ENCODE data around the gene CAMSAP1. TPM values are rescaled to one million over a fixed set of nuclear protein-coding genes. Genes with fewer than 3 reads are reported as not detected.

The CAMSAP1 gene
- total RNA-seq, 1 experiment from 2014 or later: 52.7 TPM

- Histone ChIP-seq H3K27ac (ENCODE audit: insufficient read length, low read depth, low read length) (no peak overlapping the region), H3K79me1 (ENCODE audit: insufficient read depth, low read depth, low read length, poor library complexity, severe bottlenecking) (no peaks in the 10 kb centered on the region), H3K23me2 (ENCODE audit: insufficient read length, low read depth, low read length, poor library complexity, severe bottlenecking) (no peaks in the 10 kb centered on the region), H3K4me1 (ENCODE audit: insufficient read depth, low read length) (0 out of 2 replicates have a peak, but pooled peaks cover 6% of the 10 kb centered on the region), H2AFZ (ENCODE audit: low read length) (no peak overlapping the region), H3K56ac (ENCODE audit: insufficient read length, low read depth, low read length) (no peak overlapping the region), H4K5ac (ENCODE audit: insufficient read length, low read depth, low read length) (peak overlapping the region; percentile 25), H3K9ac (ENCODE audit: extremely low read depth, insufficient read length, low read length) (no peak overlapping the region), H4K91ac (ENCODE audit: insufficient read length, low read depth, low read length) (no peak overlapping the region), H3K4me2 (ENCODE audit: insufficient read depth, insufficient read length, low read length) (no peak overlapping the region), H3T11ph (ENCODE audit: low read length) (no peak overlapping the region), H3K4ac (ENCODE audit: low read depth, low read length) (no peak overlapping the region), H2BK15ac (ENCODE audit: low read depth, low read length) (no peak overlapping the region; the same call in 1 of the 2 replicates), H2BK20ac (ENCODE audit: low read depth, low read length, poor library complexity, severe bottlenecking) (no peak overlapping the region), H3K9me3 (ENCODE audit: control insufficient read depth, low read depth, low read length) (no peaks in the 10 kb centered on the region), H2BK5ac (ENCODE audit: insufficient read length, low read length) (no peak overlapping the region), H3K27me3 (ENCODE audit: insufficient read depth, low read length) (peaks cover 2% of the 10 kb centered on the region; the same call in 1 of the 2 replicates), H3K79me2 (ENCODE audit: insufficient read depth, low read length) (peaks cover 4% of the 10 kb centered on the region; the same call in 1 of the 2 replicates), H2BK120ac (ENCODE audit: low read depth, low read length, poor library complexity, severe bottlenecking) (no peak overlapping the region), H3K18ac (ENCODE audit: insufficient read length, low read depth, low read length) (no peak overlapping the region), H2BK12ac (ENCODE audit: insufficient read length, low read depth, low read length) (no peak overlapping the region), H3K14ac (ENCODE audit: insufficient read depth, low read length) (no peak overlapping the region; the same call in 1 of the 2 replicates), H4K8ac (replicated peaks; ENCODE audit: insufficient read length, low read depth, low read length) (no peak overlapping the region), H3K23ac (ENCODE audit: insufficient read length, low read depth, low read length) (peak overlapping the region; percentile 0), H2AK5ac (ENCODE audit: insufficient read length, low read length) (no peak overlapping the region), H4K20me1 (ENCODE audit: control insufficient read depth, insufficient read depth, insufficient read length) (no peaks in the 10 kb centered on the region)
- Mint-ChIP-seq H3K27me3 (ENCODE audit: low read depth) (no peaks in the 10 kb centered on the region), H3K27ac (peak overlapping the region in 2 of 3 experiments; percentile 33 to 65; a peak in 4 of 7 replicates), H3K4me3 (no peak overlapping the region), H3K4me1 (peaks cover 25 to 27% of the 10 kb centered on the region in 2 experiments), H3K9me3 (peaks cover 6 to 9% of the 10 kb centered on the region in 2 experiments), H3K36me3 (ENCODE audit: insufficient read depth in 1 of 3, low read depth in 3 of 3) (peaks cover 31 to 68% (median 55%) of the 10 kb centered on the region in 3 experiments)
- TF ChIP-seq CTCF (conservative IDR thresholded peaks at IDR 0.05): no peak
- WGBS (ENCODE audit: extremely low coverage, insufficient read length, low lambda C conversion rate): no CpG with 5 or more reads among the region's 16 CpGs
- DNase-seq: no peak
These were observed 55.6 kb downstream of the CAMSAP1 start for GRCh38 chr9:135851748-135852147.

Data from H9 (cell line).